WTC11 (cell line): ENCODE results near the gene SPATA3.

Experiments used
- CBFB ChIP-seq: sonication (generic); formaldehyde crosslinking; IDR thresholded peaks from 2 replicates; pipeline ENCODE4 v1.8.1; 2022; ENCODE audit warnings: mild to moderate bottlenecking, low read depth, missing genetic modification reagents
- FOXJ3 ChIP-seq: sonication (generic); formaldehyde crosslinking; IDR thresholded peaks from 2 replicates; pipeline ENCODE4 v1.9.0; 2021; ENCODE audit warnings: missing genetic modification reagents, mild to moderate bottlenecking, borderline replicate concordance
- JUN ChIP-seq: sonication (generic); formaldehyde crosslinking; IDR thresholded peaks from 2 replicates; pipeline ENCODE4 v1.8.0; 2023; ENCODE audit warnings: mild to moderate bottlenecking, missing genetic modification reagents
- KAT7 ChIP-seq: sonication (generic); formaldehyde crosslinking; IDR thresholded peaks from 2 replicates; pipeline ENCODE4 v1.8.1; 2023; ENCODE audit warnings: missing genetic modification reagents, mild to moderate bottlenecking, borderline replicate concordance
- MYBL2 ChIP-seq: sonication (generic); formaldehyde crosslinking; IDR thresholded peaks from 2 replicates; pipeline ENCODE4 v1.8.1; 2023; ENCODE audit warnings: mild to moderate bottlenecking, moderate library complexity, missing genetic modification reagents
- NFYB ChIP-seq: sonication (generic); formaldehyde crosslinking; conservative IDR thresholded peaks from 2 replicates; pipeline ENCODE4 v1.8.0; 2022; ENCODE audit warnings: low read depth, missing genetic modification reagents
- NR3C1 ChIP-seq: sonication (generic); formaldehyde crosslinking; conservative IDR thresholded peaks from 2 replicates; pipeline ENCODE4 v1.8.1; 2023; ENCODE audit warnings: low read depth, mild to moderate bottlenecking, missing genetic modification reagents
- RELA ChIP-seq: sonication (generic); formaldehyde crosslinking; IDR thresholded peaks from 2 replicates; pipeline ENCODE4 v1.8.1; 2022; ENCODE audit warnings: missing genetic modification reagents, mild to moderate bottlenecking, borderline replicate concordance
- TF ChIP-seq, protein P1 (sequence below): fragments of 200-600 bp; IDR thresholded peaks from 2 replicates; pipeline ENCODE4 v1.8.0; 2022; ENCODE audit warnings: antibody characterized with exemption
- TF ChIP-seq, protein P2 (sequence below): sonication (generic); formaldehyde crosslinking; IDR thresholded peaks from 2 replicates; pipeline ENCODE4 v1.8.1; 2022; ENCODE audit warnings: mild to moderate bottlenecking, missing genetic modification reagents, moderate library complexity, borderline replicate concordance
- TF ChIP-seq, protein P3 (sequence below): sonication (generic); formaldehyde crosslinking; IDR thresholded peaks from 2 replicates; pipeline ENCODE4 v1.8.1; 2023; ENCODE audit warnings: mild to moderate bottlenecking, missing genetic modification reagents
- TF ChIP-seq, protein P4 (sequence below): fragments of 250-450 bp; sonication (Bioruptor Pico); IDR thresholded peaks from 2 replicates; pipeline ENCODE4 v1.8.0; 2021; ENCODE audit warnings: mild to moderate bottlenecking
- TF ChIP-seq, protein P5 (sequence below): sonication (generic); formaldehyde crosslinking; IDR thresholded peaks from 2 replicates; pipeline ENCODE4 v1.8.0; 2022; ENCODE audit warnings: mild to moderate bottlenecking, missing genetic modification reagents

DNA sequence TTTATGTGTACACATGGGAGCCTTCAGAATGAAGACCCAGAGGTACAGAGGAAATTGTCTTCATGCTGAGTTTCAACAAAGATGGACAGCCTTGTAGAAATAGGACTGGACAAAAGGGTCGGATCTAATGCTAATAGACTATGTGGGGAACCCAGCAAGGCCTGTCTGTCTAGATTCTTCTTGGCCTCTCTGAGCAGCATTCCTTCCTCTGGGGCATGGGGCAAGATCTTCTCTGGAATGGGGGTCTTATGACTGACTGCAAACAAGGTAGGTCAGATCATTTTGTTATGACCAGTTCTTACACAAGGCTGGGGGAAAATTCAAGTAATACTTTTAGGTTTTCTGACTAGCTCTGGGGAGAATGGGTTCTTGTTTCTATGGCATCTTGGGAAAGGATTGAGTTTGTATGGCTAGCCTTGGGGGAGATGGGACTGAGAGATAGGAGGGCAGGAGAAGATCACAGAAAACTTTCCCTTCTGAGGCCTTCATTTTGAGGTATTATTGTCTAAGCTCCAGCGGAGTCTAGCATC, 14.3 kb downstream of the SPATA3 start:
- TF ChIP-seq, protein P1, sequence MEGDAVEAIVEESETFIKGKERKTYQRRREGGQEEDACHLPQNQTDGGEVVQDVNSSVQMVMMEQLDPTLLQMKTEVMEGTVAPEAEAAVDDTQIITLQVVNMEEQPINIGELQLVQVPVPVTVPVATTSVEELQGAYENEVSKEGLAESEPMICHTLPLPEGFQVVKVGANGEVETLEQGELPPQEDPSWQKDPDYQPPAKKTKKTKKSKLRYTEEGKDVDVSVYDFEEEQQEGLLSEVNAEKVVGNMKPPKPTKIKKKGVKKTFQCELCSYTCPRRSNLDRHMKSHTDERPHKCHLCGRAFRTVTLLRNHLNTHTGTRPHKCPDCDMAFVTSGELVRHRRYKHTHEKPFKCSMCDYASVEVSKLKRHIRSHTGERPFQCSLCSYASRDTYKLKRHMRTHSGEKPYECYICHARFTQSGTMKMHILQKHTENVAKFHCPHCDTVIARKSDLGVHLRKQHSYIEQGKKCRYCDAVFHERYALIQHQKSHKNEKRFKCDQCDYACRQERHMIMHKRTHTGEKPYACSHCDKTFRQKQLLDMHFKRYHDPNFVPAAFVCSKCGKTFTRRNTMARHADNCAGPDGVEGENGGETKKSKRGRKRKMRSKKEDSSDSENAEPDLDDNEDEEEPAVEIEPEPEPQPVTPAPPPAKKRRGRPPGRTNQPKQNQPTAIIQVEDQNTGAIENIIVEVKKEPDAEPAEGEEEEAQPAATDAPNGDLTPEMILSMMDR, result no peak
- TF ChIP-seq, protein P2, sequence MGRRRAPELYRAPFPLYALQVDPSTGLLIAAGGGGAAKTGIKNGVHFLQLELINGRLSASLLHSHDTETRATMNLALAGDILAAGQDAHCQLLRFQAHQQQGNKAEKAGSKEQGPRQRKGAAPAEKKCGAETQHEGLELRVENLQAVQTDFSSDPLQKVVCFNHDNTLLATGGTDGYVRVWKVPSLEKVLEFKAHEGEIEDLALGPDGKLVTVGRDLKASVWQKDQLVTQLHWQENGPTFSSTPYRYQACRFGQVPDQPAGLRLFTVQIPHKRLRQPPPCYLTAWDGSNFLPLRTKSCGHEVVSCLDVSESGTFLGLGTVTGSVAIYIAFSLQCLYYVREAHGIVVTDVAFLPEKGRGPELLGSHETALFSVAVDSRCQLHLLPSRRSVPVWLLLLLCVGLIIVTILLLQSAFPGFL, result no peak
- TF ChIP-seq RELA (CRISPR knock-in tag) (no peak), FOXJ3 (no peak), CBFB (no peak), KAT7 (CRISPR knock-in tag) (no peak), NFYB (no peak), JUN (no peak), MYBL2 (no peak), NR3C1 (CRISPR knock-in tag) (no peak)
- TF ChIP-seq, protein P3, sequence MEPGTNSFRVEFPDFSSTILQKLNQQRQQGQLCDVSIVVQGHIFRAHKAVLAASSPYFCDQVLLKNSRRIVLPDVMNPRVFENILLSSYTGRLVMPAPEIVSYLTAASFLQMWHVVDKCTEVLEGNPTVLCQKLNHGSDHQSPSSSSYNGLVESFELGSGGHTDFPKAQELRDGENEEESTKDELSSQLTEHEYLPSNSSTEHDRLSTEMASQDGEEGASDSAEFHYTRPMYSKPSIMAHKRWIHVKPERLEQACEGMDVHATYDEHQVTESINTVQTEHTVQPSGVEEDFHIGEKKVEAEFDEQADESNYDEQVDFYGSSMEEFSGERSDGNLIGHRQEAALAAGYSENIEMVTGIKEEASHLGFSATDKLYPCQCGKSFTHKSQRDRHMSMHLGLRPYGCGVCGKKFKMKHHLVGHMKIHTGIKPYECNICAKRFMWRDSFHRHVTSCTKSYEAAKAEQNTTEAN (CRISPR knock-in tag), result no peak
- TF ChIP-seq, protein P4, sequence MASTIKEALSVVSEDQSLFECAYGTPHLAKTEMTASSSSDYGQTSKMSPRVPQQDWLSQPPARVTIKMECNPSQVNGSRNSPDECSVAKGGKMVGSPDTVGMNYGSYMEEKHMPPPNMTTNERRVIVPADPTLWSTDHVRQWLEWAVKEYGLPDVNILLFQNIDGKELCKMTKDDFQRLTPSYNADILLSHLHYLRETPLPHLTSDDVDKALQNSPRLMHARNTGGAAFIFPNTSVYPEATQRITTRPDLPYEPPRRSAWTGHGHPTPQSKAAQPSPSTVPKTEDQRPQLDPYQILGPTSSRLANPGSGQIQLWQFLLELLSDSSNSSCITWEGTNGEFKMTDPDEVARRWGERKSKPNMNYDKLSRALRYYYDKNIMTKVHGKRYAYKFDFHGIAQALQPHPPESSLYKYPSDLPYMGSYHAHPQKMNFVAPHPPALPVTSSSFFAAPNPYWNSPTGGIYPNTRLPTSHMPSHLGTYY (CRISPR knock-in tag), result no peak
- TF ChIP-seq, protein P5, sequence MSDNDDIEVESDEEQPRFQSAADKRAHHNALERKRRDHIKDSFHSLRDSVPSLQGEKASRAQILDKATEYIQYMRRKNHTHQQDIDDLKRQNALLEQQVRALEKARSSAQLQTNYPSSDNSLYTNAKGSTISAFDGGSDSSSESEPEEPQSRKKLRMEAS, result no peak
